Measurements from ENCODE around the gene NAA38.

NAA38 gene

DNA sequence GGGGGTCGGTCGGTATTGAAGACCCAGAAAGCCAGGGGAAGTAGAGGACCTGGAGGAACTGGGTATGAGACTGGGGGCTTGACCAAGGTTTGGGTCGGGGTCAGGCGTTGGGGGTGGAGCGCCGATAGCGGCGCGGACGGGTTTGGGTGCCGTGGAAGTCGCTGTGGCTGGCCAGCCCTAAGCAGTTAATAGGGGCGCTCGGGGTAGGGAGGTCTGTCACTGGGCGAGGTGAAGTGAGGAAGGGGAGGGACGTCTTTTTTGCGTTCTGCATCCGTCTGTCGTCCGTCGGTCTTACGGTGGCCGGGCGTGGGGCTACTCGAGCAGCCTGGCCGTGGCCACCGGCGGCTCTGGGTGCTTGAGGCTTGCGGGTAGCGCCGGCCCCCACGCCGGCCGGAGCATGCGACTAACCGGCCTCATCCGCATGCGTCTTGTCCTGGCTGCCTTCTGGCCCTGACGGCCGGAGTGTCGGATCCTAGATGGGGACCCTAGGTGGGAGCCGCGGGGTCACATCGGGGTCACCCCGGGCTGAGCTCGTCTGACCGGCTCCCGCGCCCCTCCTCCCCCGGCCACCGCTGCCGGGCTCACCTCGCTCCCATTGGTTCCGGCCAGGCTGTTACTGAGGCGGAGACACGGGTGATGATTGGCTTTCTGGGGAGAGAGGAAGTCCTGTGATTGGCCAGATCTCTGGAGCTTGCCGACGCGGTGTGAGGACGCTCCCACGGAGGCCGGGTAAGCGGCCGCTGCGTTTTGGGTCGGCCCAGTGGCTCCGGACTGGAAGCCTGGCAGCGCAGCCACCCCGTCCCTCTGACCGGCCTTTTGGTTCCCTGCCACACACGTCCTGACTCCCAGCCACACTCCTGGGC lies 12.8 kb downstream of the NAA38 start (continued):
- TF ChIP-seq ZNF701 (tag by site-specific recombination; IDR thresholded peaks at IDR 0.05), result no peak
- TF ChIP-seq ZBTB11 (tag by site-specific recombination; conservative IDR thresholded peaks at IDR 0.05; ENCODE audit: low read depth), result peak; percentile 37; the same call in 1 of the 2 replicates
- TF ChIP-seq ZNF10 (tag by site-specific recombination; IDR thresholded peaks at IDR 0.05), result peak; percentile 77; the same call in 1 of the 2 replicates
- TF ChIP-seq ZNF394 (tag by site-specific recombination; IDR thresholded peaks at IDR 0.05; ENCODE audit: borderline replicate concordance), result no peak
- peak; percentile 44; the same call in 1 of the 2 replicates for TF ChIP-seq PRDM4 (tag by site-specific recombination; IDR thresholded peaks at IDR 0.05)
- TF ChIP-seq SP2 (tag by site-specific recombination; IDR thresholded peaks at IDR 0.05), result peak; percentile 93
- peak; percentile 18 for TF ChIP-seq ZNF324 (tag by site-specific recombination; IDR thresholded peaks at IDR 0.05)
- TF ChIP-seq ZNF837 (tag by site-specific recombination; IDR thresholded peaks at IDR 0.05), result no peak

GRCh38 chr17:7843536-7844291 lies 13.6 kb downstream of the NAA38 start:
- Histone ChIP-seq H3K4me3 (ENCODE audit: low read depth, low read length) (peak overlapping the region; percentile 70), H3K9me3 (ENCODE audit: control insufficient read depth, insufficient read depth, low read depth, low read length) (no peaks in the 10 kb centered on the region), H3K4me1 (ENCODE audit: control insufficient read depth, insufficient read depth, low read length) (peaks cover 17% of the 10 kb centered on the region), H3K27ac (ENCODE audit: extremely low read depth, low read depth, low read length) (peak overlapping the region; percentile 96), H3K36me3 (ENCODE audit: control insufficient read depth in 2 of 2, insufficient read depth in 1 of 2, low read length in 2 of 2) (peaks cover 9 to 33% of the 10 kb centered on the region in 2 experiments)
- ChIA-PET CTCF (interaction anchor here (0.8 to 2.9 kb wide), 3 partner anchors 9 to 101 kb away, joined by 4 to 12 read pairs (median 5); partner anchors contain the start of gene NAA38), POLR2A (interaction anchor here (1.0 to 7.7 kb wide), 7 partner anchors 9 to 175 kb away, joined by 3 to 110 read pairs (median 5); partner anchors contain the start of genes CNTROB, CYB5D1, KDM6B and NAA38)
- TF ChIP-seq ZNF555 (tag by site-specific recombination; conservative IDR thresholded peaks at IDR 0.05), result no peak
- TF ChIP-seq, protein P1, sequence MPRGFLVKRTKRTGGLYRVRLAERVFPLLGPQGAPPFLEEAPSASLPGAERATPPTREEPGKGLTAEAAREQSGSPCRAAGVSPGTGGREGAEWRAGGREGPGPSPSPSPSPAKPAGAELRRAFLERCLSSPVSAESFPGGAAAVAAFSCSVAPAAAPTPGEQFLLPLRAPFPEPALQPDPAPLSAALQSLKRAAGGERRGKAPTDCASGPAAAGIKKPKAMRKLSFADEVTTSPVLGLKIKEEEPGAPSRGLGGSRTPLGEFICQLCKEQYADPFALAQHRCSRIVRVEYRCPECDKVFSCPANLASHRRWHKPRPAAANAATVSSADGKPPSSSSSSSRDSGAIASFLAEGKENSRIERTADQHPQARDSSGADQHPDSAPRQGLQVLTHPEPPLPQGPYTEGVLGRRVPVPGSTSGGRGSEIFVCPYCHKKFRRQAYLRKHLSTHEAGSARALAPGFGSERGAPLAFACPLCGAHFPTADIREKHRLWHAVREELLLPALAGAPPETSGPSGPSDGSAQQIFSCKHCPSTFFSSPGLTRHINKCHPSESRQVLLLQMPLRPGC (tag by site-specific recombination; IDR thresholded peaks at IDR 0.05), result no peak
- no peak for TF ChIP-seq ZNF433 (tag by site-specific recombination; IDR thresholded peaks at IDR 0.05; ENCODE audit: low read depth)
- TF ChIP-seq, protein P2, sequence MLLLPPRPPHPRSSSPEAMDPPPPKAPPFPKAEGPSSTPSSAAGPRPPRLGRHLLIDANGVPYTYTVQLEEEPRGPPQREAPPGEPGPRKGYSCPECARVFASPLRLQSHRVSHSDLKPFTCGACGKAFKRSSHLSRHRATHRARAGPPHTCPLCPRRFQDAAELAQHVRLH (tag by site-specific recombination; IDR thresholded peaks at IDR 0.05), result 0 out of 2 replicates have a peak, but pooled peaks have one; percentile 29
- no peak for TF ChIP-seq GFI1B (tag by site-specific recombination; IDR thresholded peaks at IDR 0.05)
- peak; percentile 96 for TF ChIP-seq ZBTB21 (tag by site-specific recombination; IDR thresholded peaks at IDR 0.05)
- no peak for TF ChIP-seq ZNF175 (tag by site-specific recombination; IDR thresholded peaks at IDR 0.05)
- TF ChIP-seq BCL11A (tag by site-specific recombination; IDR thresholded peaks at IDR 0.05; ENCODE audit: low read depth), result no peak
- no peak for TF ChIP-seq ZNF354C (tag by site-specific recombination; IDR thresholded peaks at IDR 0.05; ENCODE audit: borderline replicate concordance, low read depth)
- TF ChIP-seq TSHZ1 (tag by site-specific recombination; IDR thresholded peaks at IDR 0.05; ENCODE audit: borderline replicate concordance), result no peak
- no peak for TF ChIP-seq GLI4 (tag by site-specific recombination; IDR thresholded peaks at IDR 0.05)
- peak; percentile 60 for TF ChIP-seq SP2 (tag by site-specific recombination; IDR thresholded peaks at IDR 0.05)
- no peak for TF ChIP-seq GLI2 (tag by site-specific recombination; IDR thresholded peaks at IDR 0.05; ENCODE audit: borderline replicate concordance, low read depth)
- no peak for TF ChIP-seq ZNF571 (tag by site-specific recombination; IDR thresholded peaks at IDR 0.05)
- no peak for TF ChIP-seq ZNF677 (tag by site-specific recombination; IDR thresholded peaks at IDR 0.05)

All from HEK293 (cell line).